OCI-LY7 (cell line): ENCODE results near the gene PMIS2.

Source experiments
- CTCF ChIP-seq: fragments of 200-600 bp; sonication (generic); conservative IDR thresholded peaks from 2 replicates; pipeline ENCODE4 v1.5.1; 2014; ENCODE audit warnings: mild to moderate bottlenecking, antibody characterized with exemption, low read length, moderate library complexity, mixed read lengths
- EZH2phosphoT487 ChIP-seq: fragments of 200-600 bp; sonication (generic); IDR thresholded peaks from 2 replicates; pipeline ENCODE4 v1.6.1; 2018; ENCODE audit warnings: low read depth, borderline replicate concordance, mild to moderate bottlenecking, mixed run types, antibody characterized with exemption, low read length, moderate library complexity, mixed read lengths

GRCh38 chr19:35539314-35539713, 46.7 kb upstream of the PMIS2 start:
- TF ChIP-seq CTCF (no peak), EZH2phosphoT487 (no peak)
